ENCODE data around the gene NCAPH2. TPM values are rescaled to one million over a fixed set of nuclear protein-coding genes. Genes with fewer than 3 reads are reported as not detected.
A peak's percentile ranks its signal among the peaks of the same experiment; 100 is the strongest.

The NCAPH2 gene
- total RNA-seq, 2 donors from 2014 or later, result 43.7 to 59.6 TPM

DNA sequence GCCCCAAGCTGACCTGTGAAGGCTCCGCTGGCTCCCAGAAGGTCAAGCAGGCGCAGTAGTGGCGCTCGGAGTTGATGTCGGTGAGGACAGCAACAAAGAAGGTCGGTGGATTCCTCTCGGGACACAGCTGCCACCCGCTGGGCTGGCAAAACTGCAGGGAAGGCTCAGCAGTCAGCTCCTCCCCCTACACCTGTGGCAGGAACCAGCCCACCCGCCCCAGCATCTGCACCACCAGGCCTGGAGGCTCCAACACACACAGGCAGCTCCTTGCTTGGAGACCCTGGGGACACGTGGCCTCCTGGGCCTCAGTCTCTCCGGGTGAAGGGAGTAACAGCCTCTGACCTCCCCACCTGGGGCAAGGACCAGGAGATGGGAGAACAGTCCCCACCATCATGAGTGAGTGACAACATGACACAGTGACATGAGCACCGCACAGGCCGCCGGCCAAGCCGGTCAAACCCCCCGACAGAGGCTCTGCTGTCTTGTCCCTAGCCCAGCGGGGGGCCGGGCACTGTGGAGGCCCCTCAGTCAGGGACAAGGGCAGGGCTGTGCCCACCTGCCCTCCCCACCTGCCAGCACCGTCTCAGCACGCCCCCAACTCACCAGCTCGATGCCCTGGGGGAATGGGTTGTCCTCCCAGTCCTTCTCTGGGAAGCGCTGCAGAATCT, 40.1 kb upstream of the NCAPH2 start:
- Histone ChIP-seq H3K9me3 (no peaks in the 10 kb centered on the region), H3K36me3 (peaks cover 20 to 41% of the 10 kb centered on the region in 2 donors), H3K27me3 (replicated peaks; ENCODE audit: insufficient read depth) (no peaks in the 10 kb centered on the region), H3K4me3 (no peak overlapping the region), H3K27ac (no peak overlapping the region), H3K4me1 (replicated peaks) (peaks cover 20% of the 10 kb centered on the region)
- WGBS, result 74% methylated on average over 13 of the region's 22 CpGs
- TF ChIP-seq POLR2AphosphoS5 (IDR thresholded peaks at IDR 0.05) (no peak), POLR2A (IDR thresholded peaks at IDR 0.05) (no peak)
- TF ChIP-seq, protein P1, sequence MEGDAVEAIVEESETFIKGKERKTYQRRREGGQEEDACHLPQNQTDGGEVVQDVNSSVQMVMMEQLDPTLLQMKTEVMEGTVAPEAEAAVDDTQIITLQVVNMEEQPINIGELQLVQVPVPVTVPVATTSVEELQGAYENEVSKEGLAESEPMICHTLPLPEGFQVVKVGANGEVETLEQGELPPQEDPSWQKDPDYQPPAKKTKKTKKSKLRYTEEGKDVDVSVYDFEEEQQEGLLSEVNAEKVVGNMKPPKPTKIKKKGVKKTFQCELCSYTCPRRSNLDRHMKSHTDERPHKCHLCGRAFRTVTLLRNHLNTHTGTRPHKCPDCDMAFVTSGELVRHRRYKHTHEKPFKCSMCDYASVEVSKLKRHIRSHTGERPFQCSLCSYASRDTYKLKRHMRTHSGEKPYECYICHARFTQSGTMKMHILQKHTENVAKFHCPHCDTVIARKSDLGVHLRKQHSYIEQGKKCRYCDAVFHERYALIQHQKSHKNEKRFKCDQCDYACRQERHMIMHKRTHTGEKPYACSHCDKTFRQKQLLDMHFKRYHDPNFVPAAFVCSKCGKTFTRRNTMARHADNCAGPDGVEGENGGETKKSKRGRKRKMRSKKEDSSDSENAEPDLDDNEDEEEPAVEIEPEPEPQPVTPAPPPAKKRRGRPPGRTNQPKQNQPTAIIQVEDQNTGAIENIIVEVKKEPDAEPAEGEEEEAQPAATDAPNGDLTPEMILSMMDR (IDR thresholded peaks at IDR 0.05), result no peak
- intact Hi-C loops (cut with DNase I), result no loop called here
- DNase-seq (ENCODE audit: low spot score), result no peak

DNA sequence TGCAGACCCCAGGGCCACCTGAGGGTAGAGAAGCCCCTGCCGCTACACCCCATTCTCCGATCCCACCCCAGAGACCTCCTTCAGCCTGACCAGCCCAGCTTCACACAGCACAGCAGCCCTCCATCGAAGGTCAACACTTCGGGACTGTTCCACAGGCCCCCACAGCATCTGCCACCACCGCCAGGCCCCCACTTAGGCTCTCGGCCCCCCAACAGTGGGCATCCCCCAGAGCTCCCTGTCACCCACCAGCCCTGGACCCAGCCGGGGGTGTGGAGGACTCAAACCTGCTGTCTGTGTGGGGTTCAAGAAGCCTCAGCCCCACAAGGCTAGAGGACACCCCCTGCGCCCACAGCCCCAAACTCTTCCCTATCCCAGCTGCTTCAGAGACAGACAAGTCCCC, 39.4 kb upstream of the NCAPH2 start:
- TF ChIP-seq POLR2AphosphoS5 (IDR thresholded peaks at IDR 0.05) (no peak), POLR2A (IDR thresholded peaks at IDR 0.05) (no peak)
- TF ChIP-seq, protein P1 (IDR thresholded peaks at IDR 0.05), result no peak
- DNase-seq (ENCODE audit: low spot score), result no peak
- 94% methylated on average over 8 of the region's 8 CpGs for WGBS
- intact Hi-C loops (cut with DNase I), result no loop called here
- Histone ChIP-seq H3K27ac (no peak overlapping the region), H3K4me3 (no peak overlapping the region), H3K27me3 (replicated peaks; ENCODE audit: insufficient read depth) (no peaks in the 10 kb centered on the region), H3K36me3 (peaks cover 14 to 38% of the 10 kb centered on the region in 2 donors), H3K9me3 (no peaks in the 10 kb centered on the region), H3K4me1 (replicated peaks) (peaks cover 27% of the 10 kb centered on the region)

DNA sequence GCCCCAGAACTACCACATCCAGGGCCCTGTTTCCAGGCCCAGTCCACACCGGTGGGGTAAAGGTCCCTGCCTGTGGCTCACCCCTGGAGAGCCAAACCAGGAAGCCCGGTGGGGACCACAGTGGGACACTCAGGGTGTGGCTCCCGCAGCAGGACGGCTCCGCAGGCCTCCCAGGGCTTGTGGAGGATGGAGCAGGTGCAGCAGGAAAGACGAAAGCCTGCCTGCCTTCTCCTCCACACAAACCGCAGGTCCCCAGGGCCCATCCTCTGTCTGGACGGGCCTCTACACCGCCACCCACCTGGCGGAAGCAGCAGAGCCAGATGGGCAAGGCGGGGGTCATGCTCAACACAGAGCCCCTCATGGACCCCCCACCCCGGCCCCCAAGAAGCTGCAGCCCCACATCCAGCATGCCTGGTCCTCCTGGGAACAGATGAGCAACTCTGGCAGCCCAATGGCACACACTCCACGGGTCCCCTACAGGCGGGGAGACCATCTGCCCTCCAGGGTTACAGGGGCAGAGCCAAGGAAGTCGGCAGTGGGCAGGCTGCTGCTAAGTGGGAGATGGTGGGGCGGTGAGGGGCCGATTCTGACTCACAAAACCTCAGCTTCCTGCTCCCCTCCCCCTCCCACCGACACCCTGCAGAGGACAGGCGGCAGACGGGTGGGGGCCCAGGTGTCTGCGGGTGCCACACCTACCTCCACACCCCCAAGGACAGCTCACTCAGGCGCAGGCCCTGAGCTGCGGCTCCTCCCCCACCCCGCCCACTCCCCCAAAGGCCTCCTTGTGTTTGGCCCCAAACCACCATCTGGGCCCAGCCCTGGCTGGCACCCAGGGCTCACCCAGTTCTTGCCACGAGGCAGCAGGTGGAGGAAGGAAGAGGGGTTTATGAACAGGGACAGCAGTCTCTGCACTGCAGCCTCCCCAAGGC, 38.4 kb upstream of the NCAPH2 start:
- H3K9me3 ChIP-seq, result no peaks in the 10 kb centered on the region
- TF ChIP-seq POLR2A (IDR thresholded peaks at IDR 0.05) (no peak), POLR2AphosphoS5 (IDR thresholded peaks at IDR 0.05) (no peak)
- TF ChIP-seq, protein P1 (IDR thresholded peaks at IDR 0.05), result no peak
- H3K4me3 ChIP-seq, result no peak overlapping the region
- H3K27me3 ChIP-seq (replicated peaks; ENCODE audit: insufficient read depth), result no peaks in the 10 kb centered on the region
- intact Hi-C loops (cut with DNase I), result no loop called here
- peaks cover 30% of the 10 kb centered on the region for H3K4me1 ChIP-seq (replicated peaks)
- no peak overlapping the region for H3K27ac ChIP-seq
- WGBS, result 30% methylated on average over 25 of the region's 25 CpGs
- H3K36me3 ChIP-seq, result peaks cover 8 to 28% of the 10 kb centered on the region in 2 donors
- peak; percentile 56 for DNase-seq (ENCODE audit: low spot score)

DNA sequence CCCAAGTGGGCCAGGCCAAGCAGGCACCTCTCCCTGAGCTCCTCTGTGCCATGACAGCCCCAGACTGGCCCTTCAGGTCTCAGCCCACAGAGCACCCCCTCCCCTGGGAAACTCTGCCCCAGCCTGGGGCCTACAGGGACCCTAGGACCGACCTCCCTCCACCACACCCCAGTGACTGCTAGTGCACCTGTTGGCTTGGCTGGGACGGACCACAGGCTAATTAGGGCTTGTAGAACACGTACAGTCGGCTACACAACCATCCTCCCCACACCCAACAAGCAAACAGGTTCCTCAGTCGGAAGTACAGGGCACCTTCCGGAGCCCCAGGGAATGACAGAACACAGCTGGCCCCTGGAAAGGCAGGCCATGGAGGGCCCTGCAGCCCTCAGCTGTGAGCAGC, 37.5 kb upstream of the NCAPH2 start:
- Histone ChIP-seq H3K27ac (peak overlapping the region in 1 of 2 donors; percentile 28), H3K4me3 (no peak overlapping the region), H3K4me1 (replicated peaks) (peaks cover 33% of the 10 kb centered on the region), H3K27me3 (replicated peaks; ENCODE audit: insufficient read depth) (no peaks in the 10 kb centered on the region), H3K36me3 (peaks cover 6 to 19% of the 10 kb centered on the region in 2 donors), H3K9me3 (no peaks in the 10 kb centered on the region)
- 42% methylated on average over 6 of the region's 6 CpGs for WGBS
- intact Hi-C loops (cut with DNase I), result no loop called here
- DNase-seq (ENCODE audit: low spot score), result no peak
- TF ChIP-seq POLR2A (IDR thresholded peaks at IDR 0.05) (no peak), POLR2AphosphoS5 (IDR thresholded peaks at IDR 0.05) (no peak)
- TF ChIP-seq, protein P1 (IDR thresholded peaks at IDR 0.05), result no peak
